Stimulated activated CD4-positive, alpha-beta T cell treated with anti-CD3 and anti-CD28 coated beads, TNF-alpha, amount 100 ng/mL, for 24 hours (primary cell): Measurements from ENCODE around the gene TFRC.
"Not testable (repeated sequence)": the region's sequence is repeated elsewhere in the genome, so short reads cannot be mapped to it uniquely, and the experiment has no call there.

Source experiments
- DNase-seq, 3 experiments: peaks; one replicate each; pipeline ENCODE4 v3.0.0-alpha.2; 2020; ENCODE audit warnings: low read depth in 3 of 3

Gene TFRC

GRCh38 chr3:196004359-196005052, 77.4 kb downstream of the TFRC start:
- not testable (repeated sequence) for DNase-seq

GRCh38 chr3:196003611-196004010, 78.3 kb downstream of the TFRC start:
- DNase-seq, result no peak

GRCh38 chr3:196002721-196003120, 79.2 kb downstream of the TFRC start:
- DNase-seq, result not testable (repeated sequence)

GRCh38 chr3:196001240-196001639, 80.7 kb downstream of the TFRC start:
- DNase-seq, result not testable (repeated sequence)

- DNase-seq, result not testable (repeated sequence)
Measured at GRCh38 chr3:196000360-196000950, 81.4 kb downstream of the TFRC start.

GRCh38 chr3:195999896-196000295, 82.0 kb downstream of the TFRC start:
- DNase-seq, result no peak
